ENCODE results near the gene KMT5B.

Gene KMT5B

DNA sequence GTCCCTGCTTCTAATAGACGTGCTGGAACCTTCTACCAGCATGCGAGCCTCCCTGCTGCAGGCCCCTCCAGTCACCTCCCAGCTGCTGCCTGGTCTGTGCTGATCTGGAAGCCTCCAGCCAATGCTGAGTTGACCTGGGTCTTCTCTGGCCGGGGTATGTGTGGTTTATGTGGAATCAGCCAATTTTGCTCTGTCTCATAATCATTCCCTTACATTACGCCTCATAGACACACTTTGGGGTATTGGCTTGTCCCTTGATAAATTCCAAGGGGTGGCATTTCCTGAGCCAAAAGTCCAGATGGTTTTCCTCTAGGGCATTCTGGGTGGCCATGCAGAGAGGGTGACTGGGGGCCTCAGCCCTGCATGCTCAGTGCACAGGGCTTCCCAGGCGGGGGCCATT is 8.3 kb upstream of the KMT5B start:
- no peaks in the 10 kb centered on the region for H3K4me1 ChIP-seq (ENCODE audit: control insufficient read depth, insufficient read depth, low read length, poor library complexity, severe bottlenecking)
- DNase-seq = no peak
- H3K27me3 ChIP-seq (replicated peaks; ENCODE audit: control insufficient read depth, insufficient read depth, low read length, poor library complexity, severe bottlenecking) = no peaks in the 10 kb centered on the region
- H3K9me3 ChIP-seq (ENCODE audit: control insufficient read depth, low read length) = no peaks in the 10 kb centered on the region
- no peak overlapping the region for H3K27ac ChIP-seq (ENCODE audit: insufficient read depth, low read length, poor library complexity, severe bottlenecking)
- no peaks in the 10 kb centered on the region for H3K36me3 ChIP-seq (ENCODE audit: control insufficient read depth, insufficient read depth, low read length)
- H3K4me3 ChIP-seq (ENCODE audit: insufficient read depth, low read depth, low read length, poor library complexity, severe bottlenecking) = no peak overlapping the region

- Histone ChIP-seq H3K9me3 (ENCODE audit: control insufficient read depth, low read length) (no peaks in the 10 kb centered on the region), H3K4me1 (ENCODE audit: control insufficient read depth, insufficient read depth, low read length, poor library complexity, severe bottlenecking) (peaks cover 14% of the 10 kb centered on the region), H3K4me3 (ENCODE audit: insufficient read depth, low read depth, low read length, poor library complexity, severe bottlenecking) (no peak overlapping the region), H3K27me3 (replicated peaks; ENCODE audit: control insufficient read depth, insufficient read depth, low read length, poor library complexity, severe bottlenecking) (no peaks in the 10 kb centered on the region), H3K36me3 (ENCODE audit: control insufficient read depth, insufficient read depth, low read length) (no peaks in the 10 kb centered on the region), H3K27ac (ENCODE audit: insufficient read depth, low read length, poor library complexity, severe bottlenecking) (no peak overlapping the region)
- no peak for DNase-seq
These were observed 3.3 kb upstream of the KMT5B start for GRCh38 chr11:68216171-68216938.

GRCh38 chr11:68215524-68216170 is 2.6 kb upstream of the KMT5B start:
- no peak for DNase-seq
- H3K9me3 ChIP-seq (ENCODE audit: control insufficient read depth, low read length) = no peaks in the 10 kb centered on the region
- no peak overlapping the region for H3K27ac ChIP-seq (ENCODE audit: insufficient read depth, low read length, poor library complexity, severe bottlenecking)
- H3K36me3 ChIP-seq (ENCODE audit: control insufficient read depth, insufficient read depth, low read length) = no peaks in the 10 kb centered on the region
- H3K4me1 ChIP-seq (ENCODE audit: control insufficient read depth, insufficient read depth, low read length, poor library complexity, severe bottlenecking) = peaks cover 18% of the 10 kb centered on the region
- no peaks in the 10 kb centered on the region for H3K27me3 ChIP-seq (replicated peaks; ENCODE audit: control insufficient read depth, insufficient read depth, low read length, poor library complexity, severe bottlenecking)
- H3K4me3 ChIP-seq (ENCODE audit: insufficient read depth, low read depth, low read length, poor library complexity, severe bottlenecking) = no peak overlapping the region

DNA sequence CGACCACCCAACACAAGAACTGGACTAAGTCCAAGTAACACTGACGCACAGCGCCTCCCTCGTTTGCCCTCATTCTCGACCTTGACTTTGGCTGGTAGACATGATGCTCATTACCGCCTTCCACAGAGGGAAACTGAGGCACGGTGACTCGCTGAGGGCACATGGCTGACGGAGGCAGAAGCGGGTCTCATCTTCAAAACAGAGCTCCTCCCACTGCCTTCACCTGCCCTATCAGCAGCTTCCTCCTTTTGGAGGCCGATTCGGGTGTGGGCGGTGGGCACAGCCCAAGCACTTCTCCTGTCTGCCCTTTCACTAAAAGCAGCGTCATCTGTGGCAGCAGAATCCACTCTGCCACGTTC is 2.0 kb upstream of the KMT5B start:
- no peak for DNase-seq
- no peaks in the 10 kb centered on the region for H3K36me3 ChIP-seq (ENCODE audit: control insufficient read depth, insufficient read depth, low read length)
- H3K4me1 ChIP-seq (ENCODE audit: control insufficient read depth, insufficient read depth, low read length, poor library complexity, severe bottlenecking) = peaks cover 18% of the 10 kb centered on the region
- no peaks in the 10 kb centered on the region for H3K27me3 ChIP-seq (replicated peaks; ENCODE audit: control insufficient read depth, insufficient read depth, low read length, poor library complexity, severe bottlenecking)
- no peak overlapping the region for H3K27ac ChIP-seq (ENCODE audit: insufficient read depth, low read length, poor library complexity, severe bottlenecking)
- no peak overlapping the region for H3K4me3 ChIP-seq (ENCODE audit: insufficient read depth, low read depth, low read length, poor library complexity, severe bottlenecking)
- no peaks in the 10 kb centered on the region for H3K9me3 ChIP-seq (ENCODE audit: control insufficient read depth, low read length)

DNA sequence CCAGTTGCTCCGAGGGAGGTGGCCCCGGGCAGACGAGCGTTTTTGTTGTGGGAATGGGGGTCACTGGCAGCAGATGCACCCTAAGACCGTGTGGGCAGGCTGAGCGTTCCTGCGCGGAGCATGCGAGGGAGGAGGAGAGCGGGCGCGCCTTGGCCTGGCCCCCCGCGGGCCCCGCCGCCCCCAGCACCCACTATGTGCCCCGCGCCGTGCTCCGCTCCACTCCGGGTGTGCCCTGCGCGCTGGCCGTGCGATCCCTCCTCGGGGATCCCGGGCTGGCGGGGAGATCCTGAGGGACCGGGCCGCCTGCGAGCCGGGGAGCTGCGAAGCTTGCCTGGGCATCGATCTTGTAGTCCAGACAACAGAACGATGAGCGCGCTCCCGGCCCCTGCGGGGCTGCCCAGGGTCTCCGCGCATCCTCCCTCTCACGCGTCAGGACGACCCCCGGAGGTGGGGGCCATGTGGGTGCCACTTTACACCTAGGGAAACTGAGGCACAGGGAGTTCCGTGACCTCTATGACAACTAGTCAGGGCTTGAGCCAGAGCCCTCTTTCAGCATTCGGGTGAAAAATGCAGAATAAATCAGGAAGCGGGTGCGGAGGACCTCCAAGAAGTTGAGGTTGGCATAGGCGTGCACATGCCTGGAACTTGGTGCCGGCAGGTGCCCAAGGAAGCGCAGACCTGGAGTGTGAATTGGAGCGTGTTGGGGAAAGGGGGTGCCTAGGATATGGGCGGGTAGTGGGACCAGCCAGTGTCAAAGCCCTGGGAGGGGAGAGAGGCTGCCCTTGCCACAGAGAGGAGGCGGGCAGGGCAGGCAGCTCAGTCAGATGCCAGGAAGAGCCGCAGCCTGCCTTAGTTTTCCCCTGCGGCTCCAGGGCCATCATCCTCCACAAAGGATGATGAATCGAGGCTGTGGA is 1.3 kb upstream of the KMT5B start:
- Histone ChIP-seq H3K27ac (ENCODE audit: insufficient read depth, low read length, poor library complexity, severe bottlenecking) (peak overlapping the region; percentile 83), H3K9me3 (ENCODE audit: control insufficient read depth, low read length) (no peaks in the 10 kb centered on the region), H3K4me3 (ENCODE audit: insufficient read depth, low read depth, low read length, poor library complexity, severe bottlenecking) (peak overlapping the region; percentile 97), H3K4me1 (ENCODE audit: control insufficient read depth, insufficient read depth, low read length, poor library complexity, severe bottlenecking) (peaks cover 19% of the 10 kb centered on the region), H3K36me3 (ENCODE audit: control insufficient read depth, insufficient read depth, low read length) (no peaks in the 10 kb centered on the region), H3K27me3 (replicated peaks; ENCODE audit: control insufficient read depth, insufficient read depth, low read length, poor library complexity, severe bottlenecking) (no peaks in the 10 kb centered on the region)
- no peak for DNase-seq

DNA sequence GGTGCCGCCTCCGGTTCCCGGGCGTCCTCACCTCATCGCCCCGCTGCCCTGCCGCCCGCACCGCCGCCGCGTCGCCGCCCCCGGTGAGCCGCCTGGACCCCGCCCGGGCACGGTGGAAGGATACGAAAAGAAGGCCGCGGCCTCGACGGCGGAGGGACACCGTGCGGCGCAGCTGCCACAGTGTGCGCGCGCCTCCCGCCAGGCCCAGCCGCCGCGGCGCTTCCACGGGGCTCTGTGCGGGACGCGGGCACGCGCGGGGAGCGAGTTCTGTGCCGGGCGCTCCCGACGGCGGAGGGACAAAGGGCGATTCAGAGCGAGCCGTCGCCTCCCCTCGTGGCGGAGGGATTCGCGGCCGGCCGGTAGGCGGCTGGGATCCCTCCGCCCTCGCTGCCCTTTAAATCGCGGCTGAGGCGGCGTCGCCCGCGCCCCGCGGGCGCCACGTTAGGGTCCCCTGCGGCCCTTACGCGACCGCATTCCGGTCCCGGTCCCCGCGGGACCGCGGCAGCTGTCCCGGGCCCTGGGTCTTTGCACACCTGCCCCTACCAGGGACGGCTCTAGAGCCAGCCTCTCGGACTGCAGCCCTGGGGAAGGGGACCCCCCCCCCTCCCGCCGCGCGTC is 568 bp upstream of the KMT5B start:
- Histone ChIP-seq H3K36me3 (ENCODE audit: control insufficient read depth, insufficient read depth, low read length) (no peaks in the 10 kb centered on the region), H3K9me3 (ENCODE audit: control insufficient read depth, low read length) (no peaks in the 10 kb centered on the region), H3K27ac (ENCODE audit: insufficient read depth, low read length, poor library complexity, severe bottlenecking) (peak overlapping the region; percentile 83), H3K4me1 (ENCODE audit: control insufficient read depth, insufficient read depth, low read length, poor library complexity, severe bottlenecking) (peaks cover 22% of the 10 kb centered on the region), H3K4me3 (ENCODE audit: insufficient read depth, low read depth, low read length, poor library complexity, severe bottlenecking) (peak overlapping the region; percentile 97), H3K27me3 (replicated peaks; ENCODE audit: control insufficient read depth, insufficient read depth, low read length, poor library complexity, severe bottlenecking) (no peaks in the 10 kb centered on the region)
- DNase-seq = peak; percentile 71 to 75 (median 74)

GRCh38 chr11:68212421-68213134 is 518 bp downstream of the KMT5B start:
- Histone ChIP-seq H3K9me3 (ENCODE audit: control insufficient read depth, low read length) (no peaks in the 10 kb centered on the region), H3K27ac (ENCODE audit: insufficient read depth, low read length, poor library complexity, severe bottlenecking) (peak overlapping the region; percentile 83), H3K27me3 (replicated peaks; ENCODE audit: control insufficient read depth, insufficient read depth, low read length, poor library complexity, severe bottlenecking) (no peaks in the 10 kb centered on the region), H3K4me1 (ENCODE audit: control insufficient read depth, insufficient read depth, low read length, poor library complexity, severe bottlenecking) (peaks cover 22% of the 10 kb centered on the region), H3K36me3 (ENCODE audit: control insufficient read depth, insufficient read depth, low read length) (no peaks in the 10 kb centered on the region), H3K4me3 (ENCODE audit: insufficient read depth, low read depth, low read length, poor library complexity, severe bottlenecking) (peak overlapping the region; percentile 97)
- peak; percentile 38 to 51 (median 47) for DNase-seq

GRCh38 chr11:68211546-68211945 is 1.6 kb downstream of the KMT5B start:
- Histone ChIP-seq H3K27me3 (replicated peaks; ENCODE audit: control insufficient read depth, insufficient read depth, low read length, poor library complexity, severe bottlenecking) (no peaks in the 10 kb centered on the region), H3K27ac (ENCODE audit: insufficient read depth, low read length, poor library complexity, severe bottlenecking) (no peak overlapping the region), H3K4me1 (ENCODE audit: control insufficient read depth, insufficient read depth, low read length, poor library complexity, severe bottlenecking) (peaks cover 22% of the 10 kb centered on the region), H3K36me3 (ENCODE audit: control insufficient read depth, insufficient read depth, low read length) (no peaks in the 10 kb centered on the region), H3K9me3 (ENCODE audit: control insufficient read depth, low read length) (no peaks in the 10 kb centered on the region), H3K4me3 (ENCODE audit: insufficient read depth, low read depth, low read length, poor library complexity, severe bottlenecking) (peak overlapping the region; percentile 96)
- DNase-seq = no peak

GRCh38 chr11:68206211-68206610 is 6.9 kb downstream of the KMT5B start:
- H3K27me3 ChIP-seq (replicated peaks; ENCODE audit: control insufficient read depth, insufficient read depth, low read length, poor library complexity, severe bottlenecking) = no peaks in the 10 kb centered on the region
- H3K4me1 ChIP-seq (ENCODE audit: control insufficient read depth, insufficient read depth, low read length, poor library complexity, severe bottlenecking) = peaks cover 14% of the 10 kb centered on the region
- H3K9me3 ChIP-seq (ENCODE audit: control insufficient read depth, low read length) = no peaks in the 10 kb centered on the region
- no peak overlapping the region for H3K4me3 ChIP-seq (ENCODE audit: insufficient read depth, low read depth, low read length, poor library complexity, severe bottlenecking)
- no peaks in the 10 kb centered on the region for H3K36me3 ChIP-seq (ENCODE audit: control insufficient read depth, insufficient read depth, low read length)
- no peak for DNase-seq
- no peak overlapping the region for H3K27ac ChIP-seq (ENCODE audit: insufficient read depth, low read length, poor library complexity, severe bottlenecking)

Measured in effector memory CD4-positive, alpha-beta T cell (primary cell).